Kidney (tissue), 14 donors: ENCODE results near the gene SH3BP4. TPM values are rescaled to one million over a fixed set of nuclear protein-coding genes. Genes with fewer than 3 reads are reported as not detected.

ENCODE experiments used
- DNase-seq, 5 donors: peaks; one replicate each; pipeline ENCODE4 v3.0.0-alpha.2; 2013 to 2020
- FAIRE-seq: peaks from 2 replicates; lab custom pipeline; 2012; peaks lifted over from hg19 to GRCh38; lab: Jason Lieb, UNC
- H3K27ac ChIP-seq, 2 donors: one replicate each; pipeline ENCODE4 v1.7.0; 2013; ENCODE audit warnings: low read depth in 2 of 2, low read length in 2 of 2, inconsistent platforms in 1 of 2
- H3K27me3 ChIP-seq: one replicate; pipeline ENCODE4 v1.7.1; 2013; ENCODE audit warnings: low read length, inconsistent platforms; ENCODE audit not compliant: control insufficient read depth, insufficient read depth
- H3K36me3 ChIP-seq, 3 donors: one replicate each; pipeline versions ENCODE4 v1.7.0 to v1.7.1; 2013; ENCODE audit warnings: low read length in 3 of 3, control low read depth in 1 of 3, inconsistent platforms in 1 of 3; ENCODE audit not compliant: insufficient read depth in 3 of 3, control insufficient read depth in 2 of 3
- H3K4me1 ChIP-seq, 3 donors: one replicate each; pipeline versions ENCODE4 v1.7.0 to v1.7.1; 2013; ENCODE audit warnings: low read length in 3 of 3, inconsistent platforms in 1 of 3, low read depth in 1 of 3; ENCODE audit not compliant: control insufficient read depth in 2 of 3, insufficient read depth in 2 of 3
- H3K4me3 ChIP-seq, 3 donors: one replicate each; pipeline versions ENCODE4 v1.7.0 to v1.8.1; 2013; ENCODE audit warnings: low read length in 3 of 3, control low read depth in 1 of 3, inconsistent platforms in 1 of 3
- H3K9ac ChIP-seq, 3 donors: one replicate each; pipeline versions ENCODE4 v1.7.0 to v1.7.1; 2013; ENCODE audit warnings: low read length in 3 of 3, control low read depth in 1 of 3, inconsistent platforms in 1 of 3
- H3K9me3 ChIP-seq, 3 donors: one replicate each; pipeline versions ENCODE4 v1.7.0 to v1.7.1; 2013; ENCODE audit warnings: low read length in 3 of 3, control low read depth in 1 of 3, inconsistent platforms in 1 of 3; ENCODE audit not compliant: control insufficient read depth in 2 of 3, insufficient read depth in 1 of 3
- intact Hi-C: fragments of 100-400 bp; cut with DNase I; formaldehyde crosslinking; loops from one replicate; pipeline ENCODE4 v1.11.1; 2022
- polyA plus RNA-seq: library from polyadenylated mRNA; stranded (reverse); fragments of 350-450 nt; fragmentation: Illumina TruSeq; extraction: RNeasy Lipid Tissue Mini Kit (QIAGEN cat#74804); gene quantifications from one replicate; pipeline ENCODE4 v1.2.3, GENCODE V29; 2014; ENCODE audit warnings: low read depth, low replicate concordance; ENCODE audit not compliant: insufficient read depth
- total RNA-seq: library from RNA; stranded (reverse); fragmentation: NEBNext Ultra II Directional; extraction: Animal tissue kit (Norgen Biotek cat#: 25700); gene quantifications from one replicate; pipeline ENCODE4 v1.2.1, GENCODE V29; 2021
- TF ChIP-seq, protein P1 (sequence below): IDR thresholded peaks from 3 replicates; pipeline ENCODE4 v1.5.1; 2012; ENCODE audit warnings: mild to moderate bottlenecking, moderate library complexity, borderline replicate concordance; ENCODE audit not compliant: insufficient read depth; ENCODE audit errors: extremely low read depth
- donor health status: control.
- donor health status: control.
- donor health status: control.
- donor health status: control.
- donor health status: control.
- donor health status: DM: yes; HTN: yes; CAD: no.
- donor health status: Normal renal cell carcinoma (clear cell type).

SH3BP4 gene
- total and polyA plus RNA-seq, 2 donors from 2014 or later = 20.0 to 52.9 TPM

DNA sequence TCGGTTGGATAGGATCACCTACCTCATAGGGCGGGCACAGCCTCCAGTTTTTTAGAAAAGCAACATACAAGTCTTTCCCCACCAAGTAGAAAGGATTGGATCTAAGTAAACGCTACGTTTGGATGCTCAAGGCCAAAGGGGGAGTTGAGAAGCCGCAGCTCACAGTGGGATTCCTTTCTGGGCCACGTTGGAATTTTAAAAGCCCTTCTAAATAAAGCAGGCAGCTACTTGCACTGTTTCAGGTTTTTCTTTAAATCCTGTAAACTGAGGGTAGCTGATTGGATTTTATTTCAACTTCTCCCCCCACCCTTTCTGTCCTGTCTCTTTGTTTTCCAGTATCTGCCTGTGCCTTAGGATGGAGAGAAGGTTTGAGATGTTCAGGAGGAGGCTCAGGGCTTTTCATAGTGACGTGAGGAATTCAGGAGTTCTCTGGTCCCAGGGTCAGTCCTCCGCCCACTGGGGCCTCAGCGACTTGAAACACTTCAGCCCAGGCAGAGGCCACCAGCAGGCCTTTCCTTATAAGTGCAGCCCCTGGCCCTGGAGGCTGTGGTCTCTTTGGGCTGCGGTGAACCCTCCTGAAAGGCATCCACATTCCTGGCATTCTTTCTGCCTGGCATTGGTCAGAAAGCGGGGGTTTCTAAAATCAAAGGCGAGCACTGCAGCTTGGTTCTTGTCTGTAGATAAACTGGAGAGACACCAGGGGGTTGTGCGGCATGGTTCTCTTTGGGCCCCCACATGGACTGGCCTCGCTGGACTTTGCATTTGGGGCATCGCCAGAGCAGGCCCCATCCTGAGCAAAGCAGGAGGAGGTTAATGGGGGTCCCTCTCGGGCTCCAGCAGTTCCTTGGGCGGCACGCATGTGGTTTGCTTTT is 44.5 kb downstream of the SH3BP4 start:
- intact Hi-C loops = no loop called here
- no peak for FAIRE-seq

DNA sequence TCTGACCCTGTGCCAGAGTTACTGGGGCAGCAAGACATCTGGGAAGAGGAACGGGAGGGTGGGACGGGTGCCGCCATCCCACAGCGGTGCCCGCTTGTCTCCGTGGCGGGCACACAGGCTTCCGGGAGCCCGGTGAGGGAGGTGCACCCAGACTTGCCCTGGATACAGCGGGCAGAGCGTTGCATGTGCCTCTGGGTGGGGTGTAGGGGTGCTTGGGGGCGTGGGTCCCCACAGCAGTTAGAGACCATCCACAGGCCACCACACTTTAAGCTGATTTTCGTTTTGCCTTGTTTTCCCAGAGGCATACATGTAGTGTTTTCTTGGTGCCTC is 45.1 kb downstream of the SH3BP4 start:
- H3K9ac ChIP-seq = no peak overlapping the region
- peaks cover 0 to 3% (median 0%) of the 10 kb centered on the region in 3 donors for H3K36me3 ChIP-seq
- no peak overlapping the region for H3K27ac ChIP-seq
- H3K4me3 ChIP-seq = no peak overlapping the region
- DNase-seq = peak in 1 of 5 donors; percentile 70
- no peaks in the 10 kb centered on the region for H3K9me3 ChIP-seq
- FAIRE-seq = no peak
- H3K4me1 ChIP-seq = peaks cover 0 to 19% (median 5%) of the 10 kb centered on the region in 3 donors
- intact Hi-C loops = no loop called here
- TF ChIP-seq, protein P1, sequence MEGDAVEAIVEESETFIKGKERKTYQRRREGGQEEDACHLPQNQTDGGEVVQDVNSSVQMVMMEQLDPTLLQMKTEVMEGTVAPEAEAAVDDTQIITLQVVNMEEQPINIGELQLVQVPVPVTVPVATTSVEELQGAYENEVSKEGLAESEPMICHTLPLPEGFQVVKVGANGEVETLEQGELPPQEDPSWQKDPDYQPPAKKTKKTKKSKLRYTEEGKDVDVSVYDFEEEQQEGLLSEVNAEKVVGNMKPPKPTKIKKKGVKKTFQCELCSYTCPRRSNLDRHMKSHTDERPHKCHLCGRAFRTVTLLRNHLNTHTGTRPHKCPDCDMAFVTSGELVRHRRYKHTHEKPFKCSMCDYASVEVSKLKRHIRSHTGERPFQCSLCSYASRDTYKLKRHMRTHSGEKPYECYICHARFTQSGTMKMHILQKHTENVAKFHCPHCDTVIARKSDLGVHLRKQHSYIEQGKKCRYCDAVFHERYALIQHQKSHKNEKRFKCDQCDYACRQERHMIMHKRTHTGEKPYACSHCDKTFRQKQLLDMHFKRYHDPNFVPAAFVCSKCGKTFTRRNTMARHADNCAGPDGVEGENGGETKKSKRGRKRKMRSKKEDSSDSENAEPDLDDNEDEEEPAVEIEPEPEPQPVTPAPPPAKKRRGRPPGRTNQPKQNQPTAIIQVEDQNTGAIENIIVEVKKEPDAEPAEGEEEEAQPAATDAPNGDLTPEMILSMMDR = no peak
- no peaks in the 10 kb centered on the region for H3K27me3 ChIP-seq

More for the DNA sequence above, 44.5 kb downstream of the SH3BP4 start:
- Histone ChIP-seq H3K9ac (peak overlapping the region in 1 of 3 donors; percentile 41), H3K4me3 (no peak overlapping the region), H3K27me3 (no peaks in the 10 kb centered on the region), H3K9me3 (no peaks in the 10 kb centered on the region), H3K4me1 (peaks cover 0 to 19% (median 5%) of the 10 kb centered on the region in 3 donors), H3K27ac (peak overlapping the region in 1 of 2 donors; percentile 16), H3K36me3 (peaks cover 0 to 3% (median 0%) of the 10 kb centered on the region in 3 donors)
- TF ChIP-seq, protein P1 = no peak
- peak in 4 of 5 donors; percentile 59 to 77 (median 64) for DNase-seq

DNA sequence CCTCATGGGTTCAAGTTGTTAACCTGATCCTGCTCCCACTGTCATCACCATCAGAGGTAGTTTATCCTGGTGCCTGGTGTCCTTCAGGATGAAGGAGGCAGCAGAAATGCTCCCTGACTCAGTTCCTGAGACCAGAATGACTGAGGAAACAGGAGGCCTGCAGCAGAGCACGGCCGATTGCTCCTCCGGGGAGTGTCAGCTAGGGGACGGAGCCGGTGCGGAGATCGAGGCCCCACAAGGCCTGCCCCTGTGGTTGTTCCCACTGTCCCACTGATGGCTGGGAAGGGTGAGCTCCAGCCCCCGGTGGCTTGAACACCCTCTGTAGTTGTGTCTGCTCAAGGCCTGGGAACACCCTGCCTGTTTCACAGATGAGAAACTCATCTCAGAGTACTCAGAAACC is 45.6 kb downstream of the SH3BP4 start:
- no peaks in the 10 kb centered on the region for H3K27me3 ChIP-seq

More for the DNA sequence above, 45.6 kb downstream of the SH3BP4 start:
- H3K4me1 ChIP-seq = peaks cover 0 to 16% (median 5%) of the 10 kb centered on the region in 3 donors
- no peak overlapping the region for H3K27ac ChIP-seq
- no peak for FAIRE-seq
- intact Hi-C loops = no loop called here
- H3K4me3 ChIP-seq = no peak overlapping the region
- H3K36me3 ChIP-seq = peaks cover 0 to 3% (median 0%) of the 10 kb centered on the region in 3 donors
- no peak overlapping the region for H3K9ac ChIP-seq
- DNase-seq = peak in 1 of 5 donors; percentile 59
- TF ChIP-seq, protein P1 = no peak
- H3K9me3 ChIP-seq = no peaks in the 10 kb centered on the region
